ENCODE measurements around the gene ALK.

DNA sequence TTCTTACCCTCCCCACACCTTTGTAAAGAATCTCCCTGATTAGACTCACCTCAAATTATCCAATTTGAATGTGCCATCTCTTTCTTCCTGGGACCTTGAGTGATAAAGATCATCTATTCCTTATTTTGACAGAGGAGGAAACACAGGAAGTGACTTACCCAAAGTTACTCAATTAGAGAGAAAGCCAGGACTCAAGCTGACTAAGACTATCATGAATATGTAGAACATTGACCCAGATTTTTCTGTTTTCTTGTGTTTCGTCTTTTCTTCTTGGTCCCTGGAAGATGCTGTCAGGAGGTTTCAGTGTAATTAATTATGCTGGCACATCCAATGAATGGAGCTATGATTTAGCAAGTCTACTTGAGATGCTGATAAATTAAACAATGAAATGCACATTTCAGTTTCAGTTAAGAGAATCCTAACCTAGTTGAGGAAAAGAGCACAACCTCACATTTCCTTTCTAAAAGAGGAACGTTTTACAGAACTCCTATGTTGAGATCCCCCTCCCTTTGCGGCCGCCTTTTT, 425.8 kb downstream of the ALK start:
- TF ChIP-seq POLR2A (IDR thresholded peaks at IDR 0.05; ENCODE audit: low read depth): no peak
- TF ChIP-seq, protein P1, sequence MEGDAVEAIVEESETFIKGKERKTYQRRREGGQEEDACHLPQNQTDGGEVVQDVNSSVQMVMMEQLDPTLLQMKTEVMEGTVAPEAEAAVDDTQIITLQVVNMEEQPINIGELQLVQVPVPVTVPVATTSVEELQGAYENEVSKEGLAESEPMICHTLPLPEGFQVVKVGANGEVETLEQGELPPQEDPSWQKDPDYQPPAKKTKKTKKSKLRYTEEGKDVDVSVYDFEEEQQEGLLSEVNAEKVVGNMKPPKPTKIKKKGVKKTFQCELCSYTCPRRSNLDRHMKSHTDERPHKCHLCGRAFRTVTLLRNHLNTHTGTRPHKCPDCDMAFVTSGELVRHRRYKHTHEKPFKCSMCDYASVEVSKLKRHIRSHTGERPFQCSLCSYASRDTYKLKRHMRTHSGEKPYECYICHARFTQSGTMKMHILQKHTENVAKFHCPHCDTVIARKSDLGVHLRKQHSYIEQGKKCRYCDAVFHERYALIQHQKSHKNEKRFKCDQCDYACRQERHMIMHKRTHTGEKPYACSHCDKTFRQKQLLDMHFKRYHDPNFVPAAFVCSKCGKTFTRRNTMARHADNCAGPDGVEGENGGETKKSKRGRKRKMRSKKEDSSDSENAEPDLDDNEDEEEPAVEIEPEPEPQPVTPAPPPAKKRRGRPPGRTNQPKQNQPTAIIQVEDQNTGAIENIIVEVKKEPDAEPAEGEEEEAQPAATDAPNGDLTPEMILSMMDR (IDR thresholded peaks at IDR 0.05): no peak

Measured in esophagus muscularis mucosa (tissue), 3 donors.